ENCODE results near the gene CNDP2.
"Not testable (repeated sequence)": the region's sequence is repeated elsewhere in the genome, so short reads cannot be mapped to it uniquely, and the experiment has no call there.

Gene CNDP2

DNA sequence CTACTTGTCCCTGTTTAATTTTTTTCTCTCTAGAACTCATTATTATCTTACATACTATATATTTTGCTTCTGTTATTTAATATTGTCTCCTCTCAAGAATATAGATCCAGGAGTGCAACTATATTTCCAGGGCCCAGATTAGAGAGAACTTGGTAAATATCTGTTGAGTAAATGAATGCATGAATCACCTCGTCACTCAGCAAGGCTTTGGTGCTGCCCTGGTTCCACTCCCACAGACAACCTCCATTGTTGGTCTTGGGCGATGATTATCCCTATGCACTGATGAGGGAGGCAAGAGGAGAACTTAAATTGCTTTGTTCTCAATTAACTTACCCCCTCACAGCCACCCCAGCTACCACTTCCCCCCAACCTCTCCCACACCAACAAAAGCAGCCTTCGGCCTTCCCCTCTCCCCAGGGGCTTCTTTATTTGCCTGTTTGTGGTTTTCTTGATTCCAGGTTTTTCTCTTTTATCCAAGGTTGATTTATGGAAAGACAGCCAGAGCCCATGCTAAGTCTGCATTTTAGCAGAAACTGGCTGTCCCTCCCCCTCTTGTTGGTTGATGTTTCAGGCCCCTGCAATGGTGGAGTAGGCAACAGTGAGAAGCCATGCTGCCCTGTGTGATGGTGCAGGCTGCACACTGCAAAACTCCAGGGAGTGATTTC, 22.1 kb upstream of the CNDP2 start:
- DNase-seq, result no peak

DNA sequence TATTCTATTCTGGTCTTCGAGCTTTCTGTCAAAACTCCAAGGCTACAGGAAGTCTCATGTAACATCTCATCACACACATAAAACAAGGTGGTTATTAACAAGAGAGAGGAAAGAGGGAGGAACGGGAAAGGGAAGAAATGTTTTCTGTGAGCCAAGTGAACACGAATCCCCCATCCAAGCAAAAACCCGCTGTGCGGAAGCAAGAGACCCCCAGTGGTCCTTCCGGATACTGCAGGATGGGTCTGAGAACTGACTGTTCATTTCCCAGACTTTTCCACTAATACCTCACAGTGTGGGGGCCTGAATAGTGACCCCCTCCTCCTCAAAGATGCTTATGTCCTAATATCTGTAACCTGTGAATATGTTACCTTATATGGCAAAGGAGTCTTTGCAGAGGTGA, 20.0 kb upstream of the CNDP2 start:
- no peak for DNase-seq

DNA sequence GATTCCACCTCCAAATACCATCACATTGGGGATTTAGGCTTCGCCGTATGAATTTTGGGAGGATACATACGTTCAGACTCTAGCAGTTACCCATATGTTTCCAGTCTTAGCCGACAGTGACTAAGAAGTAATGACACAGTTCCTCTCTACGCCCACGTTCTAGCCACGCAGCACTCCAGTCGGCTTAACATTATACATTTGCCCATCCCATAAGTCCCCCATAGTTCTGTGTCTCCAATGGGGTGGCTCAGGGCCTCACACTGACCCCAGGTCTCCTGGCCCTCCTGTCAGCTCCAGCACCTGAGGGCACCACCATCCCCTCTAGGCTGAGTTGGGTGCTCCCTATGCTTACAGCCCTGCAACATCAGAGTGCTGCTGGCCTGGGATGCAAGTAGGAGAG, 18.4 kb upstream of the CNDP2 start:
- DNase-seq, result no peak

DNA sequence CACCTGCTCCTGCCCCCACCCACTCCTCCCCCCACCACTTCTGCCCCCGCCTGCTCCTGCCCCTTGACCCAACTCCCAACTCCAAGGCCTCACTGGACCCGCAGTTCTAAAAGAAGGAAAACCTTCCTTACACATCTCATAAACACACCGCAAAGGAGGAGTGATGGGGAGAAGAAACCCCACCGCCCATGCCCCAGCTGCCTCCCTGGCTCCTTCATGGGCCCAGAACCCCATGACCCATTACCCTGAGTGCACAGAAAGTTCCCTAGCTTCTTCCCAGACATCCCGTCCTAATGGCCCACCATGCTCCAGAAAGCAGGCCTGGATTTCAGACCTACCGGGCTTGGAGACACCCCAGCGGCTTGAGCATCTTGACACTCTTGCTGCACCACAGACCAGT, 17.8 kb upstream of the CNDP2 start:
- no peak for DNase-seq

DNA sequence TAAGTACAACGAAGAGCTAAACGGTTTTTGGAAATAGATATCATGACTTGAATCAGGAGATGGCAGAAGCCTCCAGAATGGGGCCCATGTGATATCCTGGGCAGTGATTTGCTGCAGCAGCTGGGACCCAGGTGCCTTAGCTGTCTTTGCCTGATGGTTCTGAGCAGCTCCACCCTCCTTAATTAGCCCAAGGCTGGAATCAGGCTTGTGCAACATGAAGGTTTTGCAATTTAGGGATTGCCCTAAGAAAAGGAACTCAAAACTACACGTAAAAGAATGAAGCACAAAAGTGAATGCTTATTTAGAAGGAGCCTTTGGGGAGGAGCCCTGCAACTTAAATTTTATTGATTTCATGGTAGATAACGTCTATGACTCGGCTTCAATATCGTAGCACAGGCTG, 17.3 kb upstream of the CNDP2 start:
- no peak for DNase-seq

DNA sequence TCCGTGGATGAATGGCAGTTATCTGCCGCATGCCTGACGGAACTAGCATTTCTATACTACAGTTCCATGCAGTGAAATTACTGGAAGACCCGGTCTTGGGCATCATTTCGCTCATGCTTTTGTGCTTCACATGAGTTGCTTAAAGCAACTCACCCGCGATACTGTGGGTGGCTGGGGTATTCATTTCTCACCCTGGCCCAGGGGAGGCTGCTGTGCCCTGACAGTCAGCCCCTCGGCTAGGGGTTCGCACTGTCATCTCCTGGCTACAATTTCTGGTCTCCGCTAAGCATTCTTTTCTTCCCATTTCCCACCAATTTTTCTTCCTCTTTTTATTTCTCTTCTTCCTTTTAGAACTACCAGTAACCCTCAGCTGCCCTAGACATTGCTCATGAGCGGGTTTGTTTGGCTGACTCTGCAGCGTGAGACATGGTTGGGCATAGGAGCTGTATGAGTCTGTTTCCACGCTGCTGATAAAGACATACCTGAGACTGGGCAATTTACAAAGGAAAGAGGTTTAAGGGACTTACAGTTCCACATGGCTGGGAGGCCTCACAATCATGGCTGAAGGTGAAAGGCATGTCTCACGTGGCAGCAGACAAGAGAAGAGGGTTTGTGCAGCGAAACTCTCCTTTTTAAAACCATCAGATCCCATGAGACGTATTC, 16.5 kb upstream of the CNDP2 start:
- no peak for DNase-seq

DNA sequence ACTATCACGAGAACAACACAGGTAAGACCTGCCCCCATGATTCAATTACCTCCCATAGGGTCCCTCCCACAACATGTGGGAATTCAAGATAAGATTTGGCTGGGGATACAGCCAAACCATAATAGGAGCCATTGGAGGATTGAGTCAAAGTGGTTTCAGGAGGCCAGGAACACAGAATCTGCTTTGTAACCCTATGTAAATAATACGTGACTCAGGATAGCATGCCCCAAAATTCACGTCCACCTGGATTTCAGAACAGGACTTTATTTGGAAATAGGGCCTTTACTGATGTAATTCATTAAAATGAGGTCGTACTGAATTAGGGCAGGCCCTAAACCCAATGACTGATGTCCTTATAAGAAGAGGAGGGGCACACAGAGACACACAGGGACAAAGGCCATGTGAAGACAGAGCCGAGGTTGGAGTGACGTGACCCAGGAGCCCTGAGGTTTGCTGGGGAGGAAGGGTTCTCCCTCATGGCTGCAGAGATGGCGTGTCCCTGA, 16.0 kb upstream of the CNDP2 start:
- DNase-seq, result no peak

DNA sequence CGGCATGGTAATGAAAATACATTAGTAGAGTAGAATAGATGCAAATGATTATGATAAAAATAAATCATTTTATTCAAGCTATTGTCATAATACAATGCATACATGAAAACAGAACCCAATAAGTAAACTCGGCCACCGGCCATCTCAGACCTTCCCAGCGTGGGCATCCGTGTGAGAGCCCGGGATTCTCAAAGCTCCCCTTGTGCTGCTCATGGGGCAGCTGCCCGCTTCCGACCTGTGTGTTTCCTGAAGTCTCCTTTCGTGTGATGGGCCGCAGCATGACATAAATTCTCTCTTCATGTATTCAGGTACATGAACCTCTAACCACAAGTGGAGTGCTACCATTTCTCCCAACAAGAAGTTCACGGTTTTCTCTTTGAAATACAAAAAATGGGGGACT, 13.5 kb upstream of the CNDP2 start:
- no peak for DNase-seq

DNA sequence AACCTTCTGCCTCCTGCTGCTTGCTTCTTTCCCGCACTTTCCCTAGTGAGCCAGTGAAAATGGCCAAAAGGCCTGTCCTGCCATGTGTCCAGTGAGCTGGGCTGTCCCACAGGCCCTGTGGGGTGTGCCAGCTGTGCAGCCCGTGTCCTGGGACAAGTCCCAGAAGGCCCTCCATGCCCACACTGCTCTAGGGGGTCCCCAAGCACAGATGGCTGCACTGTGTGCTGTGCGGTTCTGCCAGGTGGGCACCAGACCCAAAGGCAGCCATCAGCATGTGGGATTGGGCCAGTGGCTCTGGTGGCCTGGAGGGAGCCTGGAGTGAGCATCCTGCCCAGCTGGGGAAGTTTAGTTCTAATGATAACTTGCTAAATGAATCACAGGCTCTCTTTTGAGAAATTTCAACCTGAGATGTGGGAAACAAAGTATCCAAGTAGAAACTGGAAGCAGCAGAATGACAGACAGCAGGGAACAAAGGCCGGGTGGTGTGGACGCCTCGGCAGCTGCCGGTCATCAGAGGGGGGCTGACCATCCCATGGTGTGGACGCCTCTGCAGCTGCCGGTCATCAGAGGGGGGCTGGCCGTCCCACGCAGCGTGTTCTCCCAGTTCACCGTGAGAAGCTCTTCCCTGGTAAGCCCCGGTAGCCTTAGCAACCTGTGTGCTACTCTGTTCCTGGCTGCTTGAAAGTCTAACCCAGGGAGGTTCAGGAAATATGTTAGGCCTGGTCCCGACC, 9.9 kb upstream of the CNDP2 start:
- DNase-seq, result no peak

DNA sequence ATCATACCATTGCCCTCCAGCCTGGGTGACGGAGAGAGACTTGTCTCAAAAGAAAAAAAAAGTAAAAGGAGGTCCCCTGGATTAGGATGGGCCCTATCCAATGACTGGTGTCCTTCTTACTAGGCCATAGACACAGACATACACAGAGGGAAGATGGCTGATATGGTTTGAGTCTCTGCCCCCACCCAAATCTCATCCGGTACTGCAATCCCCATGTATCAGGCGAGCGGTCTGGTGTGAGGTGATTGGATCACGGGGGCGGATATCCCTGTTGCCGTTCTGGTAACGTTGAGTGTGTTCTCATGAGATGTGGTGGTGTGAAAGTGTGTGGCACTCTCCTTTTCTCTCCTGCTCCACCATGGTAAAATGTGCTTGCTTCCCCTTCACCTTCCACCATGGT, 7.8 kb upstream of the CNDP2 start:
- no peak for DNase-seq

DNA sequence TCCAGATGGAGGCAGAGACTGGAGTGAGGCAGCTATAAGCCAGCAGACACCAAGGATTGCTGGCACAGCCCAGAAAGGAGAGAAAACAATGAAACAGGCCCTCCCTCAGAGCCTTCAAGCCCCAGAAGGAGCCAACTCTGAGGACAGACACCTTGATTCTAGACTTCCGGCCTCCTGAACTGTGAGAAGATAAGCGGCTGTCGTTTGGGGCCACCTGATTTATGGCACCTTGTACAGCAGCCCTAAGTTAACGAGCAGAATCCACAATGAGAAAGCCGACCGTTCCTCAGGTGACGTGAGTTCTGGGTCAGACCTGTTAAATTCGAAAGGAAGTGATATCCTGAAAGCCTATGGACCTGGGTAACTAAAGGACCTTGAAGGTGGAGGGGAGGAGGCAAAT, 7.3 kb upstream of the CNDP2 start:
- DNase-seq, result no peak

DNA sequence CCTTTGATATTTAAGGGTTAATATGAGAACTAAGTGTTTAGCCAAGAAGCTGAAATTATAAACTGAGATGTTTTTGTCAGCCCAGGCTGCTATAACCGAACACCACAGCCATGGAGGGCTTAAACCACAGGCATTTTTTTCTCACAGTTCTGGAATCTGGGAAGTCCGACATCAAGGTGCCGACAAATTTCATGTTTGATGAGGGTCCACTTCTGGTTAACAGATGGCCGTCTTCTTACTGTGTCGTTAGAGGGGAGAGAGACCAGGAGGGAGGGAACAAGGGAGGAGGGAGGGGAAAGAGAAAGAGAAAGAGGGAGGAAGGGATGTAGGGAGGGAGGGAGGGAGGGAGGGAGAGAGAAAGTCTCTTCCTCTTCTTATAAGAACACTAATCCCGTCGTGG, 6.5 kb upstream of the CNDP2 start:
- no peak for DNase-seq

DNA sequence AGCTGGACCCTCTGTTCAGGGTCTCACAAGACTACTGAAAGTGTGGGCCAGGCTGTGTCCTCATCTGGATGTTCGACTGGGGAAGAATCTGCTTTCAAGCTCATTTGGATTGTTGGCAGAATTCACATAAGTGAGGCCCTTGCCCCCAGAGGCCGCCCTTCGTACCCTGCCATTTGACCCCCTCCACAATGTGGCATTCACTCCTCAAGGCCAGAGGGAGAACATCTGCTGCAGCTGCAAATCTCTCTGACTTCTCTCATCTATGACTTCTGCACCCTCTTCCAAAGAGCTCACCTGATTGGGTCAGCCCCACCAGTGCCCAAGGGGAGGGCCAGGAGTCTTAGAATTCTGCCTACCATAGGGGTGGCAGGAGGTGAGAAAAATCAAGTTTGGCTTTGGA, 3.9 kb upstream of the CNDP2 start:
- no peak for DNase-seq

DNA sequence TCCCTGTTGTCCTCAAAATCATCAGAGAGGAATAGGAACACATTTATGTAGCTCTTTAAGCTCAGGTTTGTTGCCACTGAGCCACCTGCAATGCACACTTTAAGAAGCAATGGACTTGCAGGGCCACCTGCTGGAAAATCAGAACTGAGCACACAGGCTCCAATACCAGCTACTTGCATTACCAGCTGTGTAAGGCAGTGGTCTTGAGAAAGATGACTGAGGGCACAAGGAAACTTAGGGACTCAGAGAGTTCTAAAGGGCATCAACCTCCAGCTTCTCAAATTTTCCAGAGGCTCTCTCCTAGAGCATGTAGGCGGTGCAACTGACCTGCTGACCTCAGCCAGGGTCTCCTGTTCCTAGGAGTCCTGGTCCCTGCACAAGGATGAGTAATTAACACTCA, 2.5 kb upstream of the CNDP2 start:
- peak; percentile 81 for DNase-seq

DNA sequence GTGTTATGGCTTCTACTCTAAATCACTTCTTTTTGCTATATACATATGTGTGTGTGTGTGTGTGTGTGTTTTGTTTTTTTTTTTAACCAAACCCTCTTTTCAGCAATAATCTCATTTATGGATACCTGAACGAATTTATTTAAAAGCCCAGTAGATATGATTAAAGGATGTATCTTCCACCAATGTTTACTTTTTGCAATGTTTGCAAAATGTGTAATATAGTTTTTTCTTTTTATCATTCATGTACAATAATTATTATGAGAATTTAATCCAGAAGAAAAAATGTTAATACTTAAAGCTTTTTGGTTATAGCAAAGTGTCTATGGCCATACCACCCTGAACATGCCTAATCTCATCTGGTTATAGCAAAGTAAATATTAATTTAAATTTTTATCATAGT, 1.6 kb upstream of the CNDP2 start:
- no peak for DNase-seq

DNA sequence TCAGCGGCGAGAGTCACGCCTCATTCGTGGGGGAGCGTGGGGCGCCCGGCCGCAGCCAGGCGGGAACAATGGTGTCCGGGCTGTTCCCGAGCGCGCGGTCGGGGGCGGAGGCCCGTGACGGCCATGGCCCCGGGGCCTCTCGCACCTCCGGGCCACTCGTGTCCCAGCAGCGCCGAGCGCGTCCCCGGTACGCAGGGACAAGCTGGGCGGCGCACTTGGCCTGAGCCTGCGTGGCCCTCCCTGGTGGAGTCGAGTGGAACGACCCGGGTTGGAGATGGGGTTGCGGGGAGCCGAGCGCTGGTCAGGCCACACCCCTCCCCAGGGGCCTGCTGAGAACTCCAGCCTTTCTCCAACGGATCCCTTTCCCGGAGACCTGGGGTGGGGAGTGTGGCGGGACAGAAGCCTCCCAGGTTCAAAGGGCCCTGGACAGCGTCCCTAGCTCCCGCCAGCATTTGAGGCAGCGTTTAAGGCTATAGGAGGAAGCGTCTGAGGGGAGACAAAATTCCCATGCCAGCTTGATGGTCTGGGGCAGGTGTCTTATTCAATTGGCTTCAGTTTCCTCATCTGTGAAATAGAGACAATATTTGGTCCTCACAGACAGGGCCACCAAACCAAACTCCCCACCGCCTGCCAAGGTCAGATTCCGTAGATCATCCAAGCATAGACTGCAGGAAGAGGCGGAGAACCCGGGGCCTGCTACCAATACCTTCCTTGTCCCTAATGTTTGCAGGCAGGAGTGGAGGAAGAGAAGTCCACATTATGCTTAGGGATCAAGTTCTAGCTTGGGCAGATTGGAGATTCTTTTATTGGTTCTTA, 553 bp downstream of the CNDP2 start:
- DNase-seq, result peak in 1 of 2 donors; percentile 40

DNA sequence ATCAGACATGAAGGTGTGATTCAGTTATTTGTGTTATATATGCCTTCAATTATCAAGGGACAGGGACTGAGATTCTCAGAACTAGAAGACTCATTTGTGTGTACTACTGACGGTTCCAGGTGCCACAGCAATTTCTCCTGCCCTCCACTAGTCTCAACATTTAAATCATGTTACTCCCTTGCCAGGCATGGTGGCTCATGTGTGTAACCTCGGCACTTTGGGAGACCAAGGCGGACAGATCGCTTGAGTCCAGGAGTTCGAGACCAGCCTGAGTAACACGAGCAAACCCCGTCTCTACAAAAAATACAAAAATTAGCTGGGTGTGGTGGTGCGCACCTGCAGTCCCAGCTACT, 1.1 kb downstream of the CNDP2 start:
- DNase-seq, result no peak

DNA sequence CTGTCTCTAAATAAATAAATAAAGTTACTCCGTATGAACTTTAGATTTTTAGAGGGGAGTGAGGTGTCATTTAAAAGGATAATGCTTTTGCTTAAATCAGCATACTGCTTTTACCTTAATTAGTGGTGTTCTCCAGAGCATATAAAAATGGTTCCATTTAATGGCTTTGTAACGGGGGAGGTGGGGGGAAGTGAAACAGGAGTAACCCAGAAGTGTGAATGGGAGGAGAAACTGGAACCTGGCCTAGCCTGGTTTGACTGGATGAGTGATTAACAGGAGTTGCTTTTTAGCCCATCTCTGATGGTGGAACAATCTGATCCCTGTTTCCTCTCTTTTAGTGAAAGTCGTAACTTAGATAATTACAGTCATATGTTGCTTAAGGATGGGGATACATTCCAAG, 1.6 kb downstream of the CNDP2 start:
- no peak for DNase-seq

DNA sequence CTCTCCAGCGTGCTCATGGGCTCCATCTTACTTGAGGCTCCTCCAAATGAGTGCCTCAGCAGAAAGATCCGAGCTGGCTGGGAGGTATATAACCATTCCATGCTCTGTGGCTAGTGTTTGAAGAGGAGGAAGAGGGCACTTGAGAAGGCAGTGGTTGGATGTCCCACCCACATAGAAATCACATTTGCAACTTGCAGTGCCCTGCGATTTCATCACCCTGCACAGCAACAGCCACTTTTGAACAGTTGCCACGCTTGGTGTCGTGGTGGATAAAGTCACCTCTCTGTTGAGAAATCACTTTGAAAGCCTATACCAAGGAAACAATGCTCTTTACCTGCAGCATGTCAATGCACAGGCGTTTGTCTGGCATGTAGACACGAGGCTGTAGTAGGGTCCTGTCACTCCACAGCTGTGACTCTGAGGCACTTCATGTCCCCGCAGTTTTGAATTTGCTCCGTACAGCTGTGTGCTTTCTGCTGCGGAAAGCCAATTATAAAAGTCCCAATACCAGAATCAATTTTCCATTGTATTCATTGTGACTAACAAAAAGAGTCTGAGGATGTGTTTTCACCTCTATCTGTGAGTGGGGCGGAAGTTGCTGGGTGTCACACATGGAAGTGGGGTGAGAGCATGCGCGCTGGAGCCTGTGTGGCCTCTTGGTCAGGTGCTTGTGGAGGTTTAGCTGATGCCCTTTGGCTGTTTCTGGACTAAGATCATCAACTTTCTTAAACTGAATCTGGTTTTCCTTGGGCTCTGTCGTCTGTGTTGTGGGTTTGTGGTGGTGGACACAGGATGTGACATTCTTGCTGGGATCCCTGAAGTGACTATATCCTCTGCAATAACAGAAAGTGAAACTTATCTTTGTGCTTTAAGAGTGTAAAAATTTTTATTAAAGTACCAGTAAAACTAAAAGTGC, 2.8 kb downstream of the CNDP2 start:
- DNase-seq, result peak; percentile 80 to 82

DNA sequence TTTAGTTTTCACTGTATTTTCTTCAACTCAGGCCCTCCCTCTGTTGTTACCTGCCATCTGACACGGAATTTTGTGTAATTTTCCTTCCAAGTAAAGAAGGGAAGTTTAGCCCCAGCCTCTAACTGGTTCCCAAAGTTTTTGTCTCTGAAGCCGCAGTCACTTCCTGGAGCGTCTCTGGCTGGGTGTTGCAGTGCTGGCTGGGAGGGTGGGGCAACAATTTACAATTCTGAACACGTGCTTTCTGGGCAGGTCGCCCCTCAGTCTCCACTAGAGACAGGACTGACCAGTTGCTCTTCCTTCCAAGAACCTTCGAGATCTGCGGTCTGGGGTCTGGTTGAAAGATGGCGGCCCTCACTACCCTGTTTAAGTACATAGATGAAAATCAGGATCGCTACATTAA, 3.5 kb downstream of the CNDP2 start:
- DNase-seq, result peak; percentile 64 to 70

DNA sequence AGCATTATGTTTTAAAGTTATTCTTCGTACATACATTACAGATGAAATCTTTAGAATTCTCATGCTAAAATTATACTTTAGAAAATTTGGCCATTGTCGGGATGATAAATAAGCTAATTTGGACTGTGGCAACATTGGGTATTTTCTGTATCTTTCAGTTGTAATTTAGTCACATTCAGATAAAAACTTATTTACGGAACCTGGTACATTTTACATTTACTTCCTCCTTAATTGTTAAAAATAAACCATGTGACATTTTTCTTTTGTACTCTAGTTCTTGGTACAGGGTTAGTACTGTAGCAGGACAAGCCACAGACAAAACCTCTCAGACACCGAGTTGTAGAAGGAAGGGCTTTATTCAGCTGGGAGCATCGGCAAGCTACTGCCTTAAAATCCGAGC, 4.2 kb downstream of the CNDP2 start:
- no peak for DNase-seq

DNA sequence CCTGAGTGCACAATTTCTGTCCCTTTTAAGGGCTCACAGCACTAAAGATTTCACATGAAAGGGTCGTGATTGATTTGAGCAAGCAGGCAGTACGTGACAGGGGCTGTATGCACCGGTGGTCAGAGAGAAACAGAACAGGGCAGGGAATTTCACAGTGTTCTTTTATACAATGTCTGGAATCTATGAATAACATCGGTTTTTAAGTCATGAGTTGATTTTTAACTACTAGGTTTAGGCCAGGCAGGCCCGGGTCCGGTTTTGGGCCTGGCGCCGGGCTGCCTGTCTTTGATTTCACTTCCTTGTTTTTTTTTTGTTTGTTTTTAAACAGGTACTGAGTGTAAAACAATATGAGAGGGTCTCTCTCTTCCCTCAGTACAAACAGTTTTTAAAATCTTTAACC, 4.6 kb downstream of the CNDP2 start:
- DNase-seq, result not testable (repeated sequence)

All from CD4-positive, alpha-beta T cell treated with Interleukin-4 for 1 hour (primary cell).